Subcutaneous abdominal adipose tissue (tissue), 5 donors: ENCODE data around the gene CTTNBP2.

ENCODE experiments used
- H3K27ac ChIP-seq: one replicate; pipeline ENCODE4 v1.7.0; 2013; ENCODE audit warnings: low read depth, mild to moderate bottlenecking, inconsistent platforms, low read length, moderate library complexity
- H3K27me3 ChIP-seq, 5 donors: one replicate each; pipeline ENCODE4 v1.7.0; 2013; ENCODE audit warnings: low read length in 5 of 5, inconsistent platforms in 1 of 5; ENCODE audit not compliant: control insufficient read depth in 5 of 5, insufficient read depth in 4 of 5
- H3K36me3 ChIP-seq, 5 donors: one replicate each; pipeline ENCODE4 v1.7.0; 2013; ENCODE audit warnings: low read length in 5 of 5; ENCODE audit not compliant: control insufficient read depth in 5 of 5, insufficient read depth in 5 of 5
- H3K4me1 ChIP-seq, 5 donors: one replicate each; pipeline ENCODE4 v1.7.0; 2013; ENCODE audit warnings: low read length in 5 of 5, mild to moderate bottlenecking in 3 of 5, moderate library complexity in 1 of 5; ENCODE audit not compliant: control insufficient read depth in 5 of 5, insufficient read depth in 5 of 5
- H3K4me3 ChIP-seq, 5 donors: one replicate each; pipeline ENCODE4 v1.7.0; 2013; ENCODE audit warnings: low read length in 5 of 5, low read depth in 1 of 5
- H3K9ac ChIP-seq, 5 donors: one replicate each; pipeline ENCODE4 v1.7.0; 2013; ENCODE audit warnings: low read length in 5 of 5, mild to moderate bottlenecking in 4 of 5, moderate library complexity in 3 of 5
- H3K9me3 ChIP-seq, 5 donors: one replicate each; pipeline ENCODE4 v1.7.0; 2013; ENCODE audit warnings: low read length in 5 of 5; ENCODE audit not compliant: control insufficient read depth in 5 of 5
- donor health status: healthy.
- donor health status: healthy.
- donor health status: healthy.
- donor health status: healthy.
- donor health status: healthy.

The CTTNBP2 gene

GRCh38 chr7:117777335-117778142, 95.7 kb downstream of the CTTNBP2 start:
- Histone ChIP-seq H3K9ac (no peak overlapping the region), H3K27ac (no peak overlapping the region), H3K4me1 (peaks cover 0 to 11% (median 9%) of the 10 kb centered on the region in 5 donors), H3K36me3 (peaks cover 0 to 5% (median 4%) of the 10 kb centered on the region in 5 donors), H3K4me3 (no peak overlapping the region), H3K9me3 (no peaks in the 10 kb centered on the region), H3K27me3 (no peaks in the 10 kb centered on the region)

- H3K9ac ChIP-seq, result no peak overlapping the region
- no peaks in the 10 kb centered on the region for H3K9me3 ChIP-seq
- H3K27me3 ChIP-seq, result no peaks in the 10 kb centered on the region
- H3K27ac ChIP-seq, result no peak overlapping the region
- H3K4me3 ChIP-seq, result no peak overlapping the region
- H3K4me1 ChIP-seq, result peaks cover 0 to 18% (median 11%) of the 10 kb centered on the region in 5 donors
- H3K36me3 ChIP-seq, result peaks cover 0 to 8% (median 5%) of the 10 kb centered on the region in 5 donors
Observed at GRCh38 chr7:117776224-117776623, 97.0 kb downstream of the CTTNBP2 start.

DNA sequence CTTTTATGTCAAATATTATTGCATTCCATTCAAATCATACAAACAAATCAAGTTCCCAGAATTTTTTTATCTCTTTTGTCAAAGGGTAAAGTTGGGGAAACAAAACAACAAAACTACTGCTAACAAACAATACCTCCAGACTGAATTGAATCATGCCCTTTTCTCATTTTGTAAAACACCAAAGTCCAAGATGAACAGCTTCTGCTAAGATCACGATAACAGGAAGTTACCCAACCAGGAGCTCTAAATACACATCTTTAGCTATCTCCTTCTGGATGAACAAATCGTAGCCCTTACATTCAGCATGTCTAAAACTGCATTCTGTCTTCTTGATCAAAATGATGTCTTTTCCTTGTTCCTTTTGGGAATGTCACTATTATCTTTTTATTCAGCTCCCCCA, 97.4 kb downstream of the CTTNBP2 start:
- Histone ChIP-seq H3K9ac (no peak overlapping the region), H3K4me1 (peaks cover 0 to 18% (median 9%) of the 10 kb centered on the region in 5 donors), H3K27me3 (no peaks in the 10 kb centered on the region), H3K9me3 (no peaks in the 10 kb centered on the region), H3K27ac (no peak overlapping the region), H3K36me3 (peaks cover 0 to 8% (median 5%) of the 10 kb centered on the region in 5 donors), H3K4me3 (no peak overlapping the region)

- Histone ChIP-seq H3K4me1 (peaks cover 0 to 23% (median 9%) of the 10 kb centered on the region in 5 donors), H3K27ac (no peak overlapping the region), H3K27me3 (no peaks in the 10 kb centered on the region), H3K4me3 (no peak overlapping the region), H3K36me3 (peaks cover 0 to 8% (median 5%) of the 10 kb centered on the region in 5 donors), H3K9ac (no peak overlapping the region), H3K9me3 (no peaks in the 10 kb centered on the region)
Observed at GRCh38 chr7:117774943-117775342, 98.3 kb downstream of the CTTNBP2 start.

- H3K9me3 ChIP-seq, result no peaks in the 10 kb centered on the region
- no peak overlapping the region for H3K27ac ChIP-seq
- no peak overlapping the region for H3K4me3 ChIP-seq
- H3K36me3 ChIP-seq, result peaks cover 0 to 6% (median 3%) of the 10 kb centered on the region in 5 donors
- H3K4me1 ChIP-seq, result peaks cover 0 to 29% (median 9%) of the 10 kb centered on the region in 5 donors
- H3K9ac ChIP-seq, result no peak overlapping the region
- no peaks in the 10 kb centered on the region for H3K27me3 ChIP-seq
Observed at GRCh38 chr7:117772421-117772820, 100.8 kb downstream of the CTTNBP2 start.

DNA sequence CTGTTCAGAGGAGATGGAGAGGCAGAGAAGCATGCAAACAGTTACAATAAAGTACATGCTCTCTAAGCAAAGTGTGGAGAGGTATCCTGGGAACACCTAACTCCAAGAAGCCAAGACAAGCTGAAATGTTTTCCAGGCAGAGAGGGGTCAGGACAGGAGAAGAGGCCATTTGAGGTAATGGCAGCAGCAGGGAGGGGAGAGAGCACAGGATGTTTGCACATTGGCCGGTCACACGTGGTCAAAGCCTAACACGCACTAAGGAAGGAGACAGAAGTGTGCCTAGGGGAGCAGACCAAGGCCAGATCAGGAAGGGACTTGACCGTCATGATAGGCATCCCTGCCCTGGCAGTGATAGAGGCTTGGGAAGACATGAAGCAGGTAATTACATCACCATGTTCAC, 101.5 kb downstream of the CTTNBP2 start:
- no peaks in the 10 kb centered on the region for H3K27me3 ChIP-seq
- H3K9me3 ChIP-seq, result no peaks in the 10 kb centered on the region
- H3K4me1 ChIP-seq, result peaks cover 0 to 29% (median 9%) of the 10 kb centered on the region in 5 donors
- no peak overlapping the region for H3K27ac ChIP-seq
- H3K9ac ChIP-seq, result no peak overlapping the region
- H3K4me3 ChIP-seq, result peak overlapping the region in 1 of 5 donors; percentile 32
- peaks cover 0 to 6% (median 2%) of the 10 kb centered on the region in 5 donors for H3K36me3 ChIP-seq

DNA sequence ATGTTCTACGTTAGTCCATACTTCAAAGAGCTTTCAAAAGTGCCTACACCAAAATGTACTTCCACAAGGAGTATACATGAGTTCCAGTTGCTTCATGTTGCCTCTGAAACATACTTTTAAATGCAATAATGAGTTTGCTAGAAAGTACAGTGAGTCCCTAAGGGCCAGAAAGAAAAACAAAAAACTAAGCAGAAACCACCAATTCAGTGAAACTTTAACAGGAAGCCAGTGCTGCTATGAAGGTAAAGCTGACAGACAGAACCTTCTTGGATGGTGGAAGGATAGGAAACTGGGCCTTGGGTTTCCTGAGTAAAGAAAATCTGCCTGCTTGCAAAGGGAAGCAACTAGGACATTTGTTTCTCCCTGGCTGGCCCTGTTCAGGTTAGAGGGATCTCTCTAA, 104.2 kb downstream of the CTTNBP2 start:
- Histone ChIP-seq H3K4me3 (no peak overlapping the region), H3K9ac (no peak overlapping the region), H3K4me1 (peaks cover 0 to 21% (median 4%) of the 10 kb centered on the region in 5 donors), H3K27me3 (no peaks in the 10 kb centered on the region), H3K9me3 (no peaks in the 10 kb centered on the region), H3K36me3 (peaks cover 0 to 4% (median 2%) of the 10 kb centered on the region in 5 donors), H3K27ac (no peak overlapping the region)

- Histone ChIP-seq H3K4me3 (no peak overlapping the region), H3K27me3 (no peaks in the 10 kb centered on the region), H3K9me3 (no peaks in the 10 kb centered on the region), H3K9ac (no peak overlapping the region), H3K4me1 (peaks cover 0 to 21% (median 0%) of the 10 kb centered on the region in 5 donors), H3K27ac (no peak overlapping the region), H3K36me3 (peaks cover 0 to 4% (median 2%) of the 10 kb centered on the region in 5 donors)
Observed at GRCh38 chr7:117767951-117768350, 105.3 kb downstream of the CTTNBP2 start.

DNA sequence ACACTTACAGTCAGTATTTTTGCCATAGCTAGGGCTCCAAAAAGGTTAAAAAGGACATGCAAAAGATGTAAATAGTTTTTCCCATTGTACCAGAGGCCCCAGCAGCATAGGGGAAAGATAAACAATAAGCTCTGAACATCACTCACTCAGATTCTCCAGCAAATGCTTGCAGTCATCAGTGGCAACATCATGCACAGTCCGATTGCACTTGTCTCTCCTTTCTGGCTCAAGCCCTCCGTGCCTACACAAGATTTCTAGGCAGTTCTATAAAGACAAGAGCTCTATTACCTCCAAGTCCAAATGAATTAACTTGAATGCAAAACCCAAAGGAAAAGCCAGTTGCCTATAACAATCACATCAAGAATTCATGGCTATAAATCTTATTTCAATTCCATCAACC, 106.3 kb downstream of the CTTNBP2 start:
- Histone ChIP-seq H3K27ac (no peak overlapping the region), H3K9ac (no peak overlapping the region), H3K36me3 (peaks cover 0 to 3% (median 2%) of the 10 kb centered on the region in 5 donors), H3K4me1 (peaks cover 0 to 19% (median 0%) of the 10 kb centered on the region in 5 donors), H3K4me3 (no peak overlapping the region), H3K27me3 (no peaks in the 10 kb centered on the region), H3K9me3 (no peaks in the 10 kb centered on the region)

- H3K27ac ChIP-seq, result no peak overlapping the region
- H3K4me1 ChIP-seq, result peaks cover 0 to 4% (median 0%) of the 10 kb centered on the region in 5 donors
- no peak overlapping the region for H3K4me3 ChIP-seq
- H3K27me3 ChIP-seq, result no peaks in the 10 kb centered on the region
- H3K9me3 ChIP-seq, result no peaks in the 10 kb centered on the region
- peaks cover 0 to 12% (median 8%) of the 10 kb centered on the region in 5 donors for H3K36me3 ChIP-seq
- no peak overlapping the region for H3K9ac ChIP-seq
Observed at GRCh38 chr7:117764031-117764430, 109.2 kb downstream of the CTTNBP2 start.
